ENCODE data around the gene CACNA1C.

The CACNA1C gene

DNA sequence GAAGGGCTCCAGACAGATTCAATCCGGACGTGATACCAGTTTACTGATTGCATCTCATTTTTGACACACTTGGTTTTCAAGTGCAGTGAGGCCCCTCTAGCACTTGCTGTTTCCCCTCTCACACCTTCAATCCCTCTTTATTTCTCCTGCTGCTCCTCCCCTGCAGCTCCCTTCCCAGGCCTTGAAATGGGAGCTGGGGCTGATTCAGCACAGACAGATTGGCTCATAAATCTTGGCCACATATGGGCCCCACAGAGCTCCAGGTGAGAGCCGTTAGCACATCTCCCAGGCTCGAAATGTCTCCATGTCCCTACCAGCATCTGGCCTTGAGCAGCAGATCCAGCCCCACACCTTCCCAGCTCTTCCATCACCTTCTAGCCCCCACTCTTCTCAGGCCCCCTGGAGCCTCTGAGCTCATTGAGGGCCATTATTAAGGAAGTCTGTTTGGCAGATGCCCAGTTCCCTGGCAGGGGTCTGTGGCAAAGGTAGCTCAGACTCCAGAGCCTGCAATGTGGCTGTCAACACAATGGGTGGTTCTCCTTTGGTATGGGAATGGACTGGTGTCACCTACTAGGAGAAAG is 521.7 kb downstream of the CACNA1C start:
- no peak for DNase-seq

- no peak for DNase-seq
Observed at GRCh38 chr12:2575245-2575644, 522.5 kb downstream of the CACNA1C start.

GRCh38 chr12:2578211-2578610 is 525.4 kb downstream of the CACNA1C start:
- no peak for DNase-seq

GRCh38 chr12:2578772-2579171 is 526.0 kb downstream of the CACNA1C start:
- DNase-seq, result no peak

DNA sequence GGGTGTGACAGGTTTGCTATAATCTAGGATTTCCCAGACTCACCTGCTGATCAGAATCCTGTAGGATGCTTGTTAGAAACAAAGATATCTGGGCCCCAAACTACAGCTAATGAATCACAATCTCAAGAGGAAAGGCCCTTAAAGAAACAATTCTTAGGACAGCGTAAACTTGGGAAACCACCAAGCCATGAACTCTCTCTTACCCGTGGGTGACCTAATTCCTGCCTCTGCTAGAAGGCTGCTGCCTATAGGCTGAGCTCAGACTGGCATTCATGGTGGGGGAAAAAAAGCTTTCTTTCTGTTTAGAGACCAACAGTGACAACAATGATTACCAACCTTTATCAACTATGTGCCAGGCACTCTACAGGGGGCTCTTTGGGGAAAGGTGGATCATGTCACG is 528.0 kb downstream of the CACNA1C start:
- DNase-seq, result peak; percentile 49

GRCh38 chr12:2581293-2582045 is 528.7 kb downstream of the CACNA1C start:
- DNase-seq, result no peak

DNA sequence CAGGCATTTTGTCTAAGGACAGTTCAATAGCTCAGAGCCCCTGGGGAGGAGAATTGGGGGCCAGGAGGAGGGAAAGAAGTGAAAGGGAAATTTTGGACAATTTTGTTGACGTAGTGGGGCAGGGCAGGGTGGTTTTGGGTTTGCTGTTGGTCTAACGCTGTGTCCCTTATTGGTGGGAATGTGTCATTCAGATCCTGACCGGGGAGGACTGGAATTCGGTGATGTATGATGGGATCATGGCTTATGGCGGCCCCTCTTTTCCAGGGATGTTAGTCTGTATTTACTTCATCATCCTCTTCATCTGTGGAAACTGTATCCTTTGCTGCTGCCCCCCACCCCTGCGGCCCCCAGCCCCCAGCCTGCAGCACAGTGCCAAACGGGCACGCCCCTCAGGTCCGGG is 529.8 kb downstream of the CACNA1C start:
- no peak for DNase-seq

DNA sequence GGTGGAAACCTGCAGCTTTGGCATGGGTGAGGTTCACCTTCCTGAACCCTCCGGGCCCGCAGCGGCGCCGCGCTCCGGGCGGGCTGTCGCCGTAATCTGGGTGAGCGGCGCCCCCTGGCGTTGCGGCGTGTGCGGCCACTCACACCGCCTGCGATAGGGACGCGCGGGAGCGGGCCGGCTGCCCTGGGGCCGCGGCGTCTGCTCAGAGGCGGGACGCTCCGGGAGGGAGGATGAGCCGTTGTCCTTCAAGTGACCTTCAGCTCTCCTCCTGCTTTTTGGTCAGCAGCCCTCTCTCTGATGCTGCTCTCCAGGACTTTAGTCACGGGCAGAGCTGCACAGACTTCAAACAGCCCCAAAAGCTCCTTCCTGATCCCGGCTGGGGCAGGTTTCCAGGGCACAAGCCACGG is 530.3 kb downstream of the CACNA1C start:
- DNase-seq, result peak; percentile 64

DNA sequence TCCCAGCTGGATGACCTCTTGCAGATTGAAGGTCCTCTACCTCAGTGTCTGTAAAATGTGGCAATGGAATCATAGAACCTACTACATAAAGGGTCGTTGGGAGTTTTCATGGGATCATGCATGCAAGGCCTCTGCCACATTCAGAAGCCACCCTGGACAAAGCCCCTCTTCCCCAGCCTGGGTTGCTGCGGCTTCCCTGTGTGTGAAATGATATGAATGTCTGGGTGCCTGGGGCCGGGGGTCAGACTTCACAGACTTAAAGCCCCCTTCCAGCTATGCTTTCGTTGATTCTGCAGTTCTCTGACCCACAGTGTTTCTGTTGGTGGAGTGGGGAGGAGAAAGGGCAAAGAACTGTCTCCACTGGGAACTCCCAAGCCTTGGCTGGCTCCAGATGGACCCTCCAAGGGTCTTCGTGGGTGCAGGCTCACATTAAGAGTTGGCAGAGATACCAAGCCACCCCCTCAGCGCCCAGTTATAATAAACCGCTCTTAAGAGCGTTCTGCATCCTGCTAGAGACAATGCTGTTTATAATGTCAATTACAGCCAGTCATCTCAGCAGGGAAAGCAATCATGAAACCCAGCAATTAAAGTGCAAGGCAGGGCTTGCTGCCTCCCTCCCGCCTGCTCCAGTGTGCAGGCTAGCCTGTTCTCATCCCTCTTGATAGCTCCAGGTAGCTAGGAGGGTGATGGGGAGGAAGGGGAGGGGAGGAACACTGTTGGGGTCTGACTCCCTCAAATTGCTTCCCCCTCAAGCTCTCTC is 531.0 kb downstream of the CACNA1C start:
- DNase-seq, result no peak

- no peak for DNase-seq
Observed at GRCh38 chr12:2586156-2587038, 533.6 kb downstream of the CACNA1C start.

DNA sequence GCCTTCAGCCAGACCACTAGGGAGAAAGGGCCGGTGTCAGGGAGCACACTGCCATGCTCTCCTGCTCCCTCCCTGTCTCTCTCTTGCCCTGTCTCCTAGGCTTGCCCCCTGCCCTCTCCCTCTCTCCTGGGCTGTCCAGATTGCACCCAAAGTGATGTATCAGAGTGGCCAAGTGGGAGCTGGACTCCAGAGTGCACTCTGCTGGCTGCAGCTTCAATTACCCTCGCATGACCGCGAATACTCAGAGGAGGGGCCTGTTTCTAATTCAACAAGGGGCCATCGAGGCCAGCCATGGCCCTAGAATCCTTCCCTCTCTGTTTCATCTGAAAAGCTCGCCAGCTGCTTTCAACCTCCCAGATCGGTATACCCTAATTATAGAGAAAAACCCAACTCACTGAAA is 535.6 kb downstream of the CACNA1C start:
- DNase-seq, result no peak

- DNase-seq, result no peak
Observed at GRCh38 chr12:2589381-2589780, 536.6 kb downstream of the CACNA1C start.

DNA sequence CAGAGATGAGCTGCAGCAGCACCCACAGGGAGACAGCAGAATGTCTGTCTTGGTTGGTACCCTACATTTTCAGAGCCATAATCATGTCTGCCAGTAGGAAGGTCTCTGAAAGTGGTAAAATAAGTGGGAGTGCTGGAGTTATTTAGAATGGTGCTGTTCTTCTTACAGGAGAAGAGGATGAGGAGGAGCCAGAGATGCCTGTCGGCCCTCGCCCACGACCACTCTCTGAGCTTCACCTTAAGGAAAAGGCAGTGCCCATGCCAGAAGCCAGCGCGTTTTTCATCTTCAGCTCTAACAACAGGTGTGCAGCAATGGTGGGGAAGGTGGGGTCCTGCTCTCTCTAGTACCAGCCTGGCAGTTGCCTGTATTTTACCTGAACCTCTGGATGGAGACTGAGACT is 540.3 kb downstream of the CACNA1C start:
- no peak for DNase-seq

- DNase-seq, result no peak
Observed at GRCh38 chr12:2596441-2596840, 543.7 kb downstream of the CACNA1C start.

DNA sequence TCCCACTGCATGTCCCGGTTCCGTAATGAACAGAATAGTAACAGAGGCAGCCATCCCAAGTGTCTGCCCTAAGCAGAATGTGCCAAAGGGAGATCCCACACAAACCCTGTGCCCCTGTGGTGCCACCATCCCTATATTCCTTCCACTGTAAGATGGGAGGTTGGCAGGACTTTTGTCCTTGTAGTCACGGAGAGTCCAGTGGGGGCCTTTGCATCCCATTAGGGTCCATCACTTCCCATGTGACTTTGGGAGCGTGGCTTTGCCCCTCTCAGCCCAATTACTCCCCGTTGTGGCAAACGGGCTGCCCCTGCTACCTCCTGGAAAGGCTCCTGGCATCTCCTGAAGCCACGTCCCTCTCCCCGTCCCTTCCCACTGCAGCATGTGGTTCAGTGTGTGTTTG is 552.5 kb downstream of the CACNA1C start:
- no peak for DNase-seq

GRCh38 chr12:2606186-2606910 is 553.6 kb downstream of the CACNA1C start:
- DNase-seq, result no peak

- DNase-seq, result no peak
Observed at GRCh38 chr12:2607881-2608607, 555.3 kb downstream of the CACNA1C start.

GRCh38 chr12:2608608-2608945 is 555.8 kb downstream of the CACNA1C start:
- DNase-seq, result no peak

DNA sequence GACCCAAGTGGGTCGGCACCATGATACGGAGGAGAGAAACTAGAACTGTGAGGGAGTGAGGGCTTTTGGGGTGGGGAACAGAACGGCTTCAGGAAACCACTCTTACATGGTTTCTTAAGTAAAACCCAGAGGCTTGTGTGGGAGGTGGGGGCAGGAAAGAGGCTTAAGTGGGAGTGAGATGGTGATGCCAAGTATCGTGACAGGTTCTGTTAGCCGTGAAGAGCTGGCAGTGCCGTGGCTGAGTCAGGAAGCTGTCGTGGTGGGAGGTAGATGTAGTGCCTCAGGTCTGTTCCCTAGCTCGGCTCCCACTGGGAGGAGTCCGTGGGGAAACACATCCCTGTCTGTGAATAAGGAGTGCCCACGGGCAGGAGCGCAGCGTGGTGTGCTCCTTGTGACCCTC is 556.2 kb downstream of the CACNA1C start:
- peak; percentile 11 for DNase-seq

DNA sequence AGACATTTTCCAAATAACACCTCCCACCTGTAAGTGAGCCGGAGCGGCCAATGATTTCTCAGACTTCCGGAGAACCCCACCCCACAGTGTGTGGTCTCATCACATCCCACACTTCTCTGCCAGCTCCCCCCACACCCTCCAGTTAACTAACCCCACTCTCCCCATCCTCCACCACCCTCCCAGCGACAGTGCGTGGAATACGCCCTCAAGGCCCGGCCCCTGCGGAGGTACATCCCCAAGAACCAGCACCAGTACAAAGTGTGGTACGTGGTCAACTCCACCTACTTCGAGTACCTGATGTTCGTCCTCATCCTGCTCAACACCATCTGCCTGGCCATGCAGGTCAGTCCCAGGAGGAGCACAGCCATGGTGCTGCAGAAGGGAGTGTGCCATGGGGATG is 557.6 kb downstream of the CACNA1C start:
- DNase-seq, result no peak

GRCh38 chr12:2613326-2614073 is 560.7 kb downstream of the CACNA1C start:
- peak; percentile 94 for DNase-seq
